Neural cell (in vitro differentiated cells): ENCODE results near the gene HOXC10. TPM values are rescaled to one million over a fixed set of nuclear protein-coding genes. Genes with fewer than 3 reads are reported as not detected.

Source experiments
- H2AFZ ChIP-seq: fragments of 200-600, 300-800 bp; sonication (generic), shearing (Covaris generic); 2 replicates; pipeline ENCODE4 v1.6.0; 2014; ENCODE audit warnings: low read depth, mild to moderate bottlenecking, antibody characterized with exemption, low read length, moderate library complexity
- H3F3A ChIP-seq: fragments of 200-600 bp; shearing (Covaris generic); 2 replicates; pipeline ENCODE4 v1.6.1; 2016; ENCODE audit warnings: mild to moderate bottlenecking, moderate library complexity, mixed read lengths, antibody characterized with exemption, low read length; ENCODE audit not compliant: insufficient read depth, poor library complexity, severe bottlenecking
- H3K27ac ChIP-seq: fragments of 200-600, 300-800 bp; sonication (generic), shearing (Covaris generic); 2 replicates; pipeline ENCODE4 v1.5.1; 2014; ENCODE audit warnings: mild to moderate bottlenecking, low read length, moderate library complexity
- H3K27me3 ChIP-seq: fragments of 300-800, 200-600 bp; sonication (generic), shearing (Covaris generic); 2 replicates; pipeline ENCODE4 v1.6.0; 2014; ENCODE audit warnings: mild to moderate bottlenecking, low read depth, low read length, moderate library complexity; ENCODE audit not compliant: insufficient read depth
- H3K36me3 ChIP-seq: fragments of 300-800, 200-600 bp; sonication (generic), shearing (Covaris generic); 2 replicates; pipeline ENCODE4 v1.5.1; 2014; ENCODE audit warnings: mild to moderate bottlenecking, antibody characterized with exemption, low read length, moderate library complexity; ENCODE audit not compliant: insufficient read depth
- H3K4me2 ChIP-seq: fragments of 300-800, 200-600 bp; sonication (generic), shearing (Covaris generic); 2 replicates; pipeline ENCODE4 v1.6.0; 2014; ENCODE audit warnings: mild to moderate bottlenecking, low read length
- H3K4me3 ChIP-seq: fragments of 300-800, 200-600 bp; sonication (generic), shearing (Covaris generic); 2 replicates; pipeline ENCODE4 v1.5.1; 2014; ENCODE audit warnings: mild to moderate bottlenecking, low read length, moderate library complexity
- H3K79me2 ChIP-seq: fragments of 200-600 bp; shearing (Covaris generic); replicated peaks from 2 replicates; pipeline ENCODE4 v1.6.0; 2014; ENCODE audit warnings: mild to moderate bottlenecking, low read length, moderate library complexity; ENCODE audit not compliant: insufficient read depth
- H3K9ac ChIP-seq: fragments of 300-800, 200-600 bp; sonication (generic), shearing (Covaris generic); 2 replicates; pipeline ENCODE4 v1.6.1; 2016; ENCODE audit warnings: mild to moderate bottlenecking, low read length, mixed read lengths
- H3K9me2 ChIP-seq: fragments of 200-600 bp; shearing (Covaris generic); 2 replicates; pipeline ENCODE4 v1.6.1; 2016; ENCODE audit warnings: mild to moderate bottlenecking, low read length, mixed read lengths; ENCODE audit not compliant: insufficient read depth
- H3K9me3 ChIP-seq: fragments of 200-600, 300-800 bp; sonication (generic), shearing (Covaris generic); 2 replicates; pipeline ENCODE4 v1.6.1; 2016; ENCODE audit warnings: mild to moderate bottlenecking, mixed run types, low read length, moderate library complexity, mixed read lengths
- H4K20me1 ChIP-seq: fragments of 200-600 bp; shearing (Covaris generic); 2 replicates; pipeline ENCODE4 v1.6.1; 2016; ENCODE audit warnings: mild to moderate bottlenecking, mixed run types; ENCODE audit not compliant: insufficient read depth
- EP300 ChIP-seq: fragments of 450-650 bp; conservative IDR thresholded peaks from 2 replicates; pipeline ENCODE4 v1.6.1; 2014; ENCODE audit warnings: antibody characterized with exemption, mild to moderate bottlenecking, moderate library complexity; ENCODE audit not compliant: poor library complexity, severe bottlenecking
- EZH2 ChIP-seq: fragments of 200-600, 300-800 bp; shearing (Covaris generic), sonication (generic); IDR thresholded peaks from 2 replicates; pipeline ENCODE4 v1.6.1; 2014; ENCODE audit warnings: antibody characterized with exemption, low read length, borderline replicate concordance, mild to moderate bottlenecking; ENCODE audit not compliant: insufficient read depth, poor library complexity, severe bottlenecking
- MXI1 ChIP-seq: fragments of 450-650 bp; conservative IDR thresholded peaks from 2 replicates; pipeline ENCODE4 v1.6.1; 2014; ENCODE audit warnings: antibody characterized with exemption, mild to moderate bottlenecking; ENCODE audit not compliant: poor library complexity, severe bottlenecking
- POLR2AphosphoS5 ChIP-seq: IDR thresholded peaks from 2 replicates; pipeline ENCODE4 v1.6.1; 2012
- RAD21 ChIP-seq: fragments of 450-650 bp; conservative IDR thresholded peaks from 2 replicates; pipeline ENCODE4 v1.6.1; 2014; ENCODE audit warnings: antibody characterized with exemption, mild to moderate bottlenecking, moderate library complexity
- REST ChIP-seq: IDR thresholded peaks from 2 replicates; pipeline ENCODE4 v1.6.1; 2012; ENCODE audit warnings: borderline replicate concordance
- SMC3 ChIP-seq: fragments of 450-650 bp; conservative IDR thresholded peaks from 2 replicates; pipeline ENCODE4 v1.6.1; 2014; ENCODE audit warnings: antibody characterized with exemption, mild to moderate bottlenecking, moderate library complexity; ENCODE audit not compliant: poor library complexity
- polyA plus RNA-seq: library from polyadenylated mRNA; depleted of rRNA; stranded (reverse); fragments of >200 nt; gene quantifications from 2 replicates; pipeline ENCODE4 v1.2.3, GENCODE V29; 2014

The HOXC10 gene
- polyA plus RNA-seq, 1 donor from 2014 or later = not detected

- no peak for TF ChIP-seq MXI1
- TF ChIP-seq EP300 = no peak
- TF ChIP-seq POLR2AphosphoS5 = no peak
- no peak for TF ChIP-seq SMC3
- peak; percentile 34 for TF ChIP-seq EZH2
- TF ChIP-seq RAD21 = no peak
- Histone ChIP-seq H3K27me3 (peaks cover 99% of the 10 kb centered on the region), H4K20me1 (no peaks in the 10 kb centered on the region), H3K27ac (no peak overlapping the region), H3K9ac (no peak overlapping the region), H3F3A (no peaks in the 10 kb centered on the region), H3K9me2 (no peaks in the 10 kb centered on the region), H3K36me3 (no peaks in the 10 kb centered on the region), H3K9me3 (no peaks in the 10 kb centered on the region), H3K4me2 (no peak overlapping the region), H3K4me3 (no peak overlapping the region), H2AFZ (no peak overlapping the region), H3K79me2 (no peaks in the 10 kb centered on the region)
Measured at GRCh38 chr12:53975064-53975471, 9.9 kb upstream of the HOXC10 start.

- no peak overlapping the region for H3K9ac ChIP-seq
- H3K27me3 ChIP-seq = peaks cover 99% of the 10 kb centered on the region
- H3K79me2 ChIP-seq = no peaks in the 10 kb centered on the region
- H3K9me3 ChIP-seq = no peaks in the 10 kb centered on the region
- H4K20me1 ChIP-seq = no peaks in the 10 kb centered on the region
- H3K4me2 ChIP-seq = no peak overlapping the region
- H3K27ac ChIP-seq = no peak overlapping the region
- H3K36me3 ChIP-seq = no peaks in the 10 kb centered on the region
- no peaks in the 10 kb centered on the region for H3F3A ChIP-seq
- no peak overlapping the region for H2AFZ ChIP-seq
- TF ChIP-seq POLR2AphosphoS5 = no peak
- H3K9me2 ChIP-seq = no peaks in the 10 kb centered on the region
- H3K4me3 ChIP-seq = no peak overlapping the region
Measured at GRCh38 chr12:53975479-53976152, 9.3 kb upstream of the HOXC10 start.

- Histone ChIP-seq H2AFZ (no peak overlapping the region), H3K4me3 (no peak overlapping the region), H3K4me2 (no peak overlapping the region), H3K27ac (no peak overlapping the region), H3K79me2 (no peaks in the 10 kb centered on the region), H4K20me1 (no peaks in the 10 kb centered on the region), H3K9me2 (no peaks in the 10 kb centered on the region), H3K9ac (no peak overlapping the region), H3K36me3 (no peaks in the 10 kb centered on the region), H3K9me3 (no peaks in the 10 kb centered on the region), H3K27me3 (peaks cover 99% of the 10 kb centered on the region), H3F3A (no peaks in the 10 kb centered on the region)
- TF ChIP-seq RAD21 = no peak
- no peak for TF ChIP-seq EZH2
- no peak for TF ChIP-seq SMC3
- TF ChIP-seq REST = no peak
- TF ChIP-seq MXI1 = no peak
- TF ChIP-seq EP300 = no peak
Measured at GRCh38 chr12:53976172-53976822, 8.6 kb upstream of the HOXC10 start.
